Neuronal stem cell (in vitro differentiated cells): Measurements from ENCODE around the gene BCDIN3D.

Experiments used
- DNase-seq: peaks from one replicate; pipeline ENCODE4 v3.0.0-alpha.2; 2013; ENCODE audit warnings: low spot score
- H2AFZ ChIP-seq: one replicate; pipeline ENCODE4 v1.6.1; 2013; ENCODE audit warnings: mild to moderate bottlenecking, low read length, inconsistent platforms
- H2AK5ac ChIP-seq: 2 replicates; pipeline ENCODE4 v1.6.1; 2013; ENCODE audit warnings: low read depth, mild to moderate bottlenecking, inconsistent platforms, low read length, moderate library complexity, mixed read lengths
- H2BK120ac ChIP-seq: 2 replicates; pipeline ENCODE4 v1.6.1; 2013; ENCODE audit warnings: low read depth, mild to moderate bottlenecking, inconsistent platforms, low read length, moderate library complexity, mixed read lengths
- H2BK12ac ChIP-seq: one replicate; pipeline ENCODE4 v1.6.1; 2013; ENCODE audit warnings: low read length, inconsistent platforms
- H2BK15ac ChIP-seq: 2 replicates; pipeline ENCODE4 v1.6.1; 2013; ENCODE audit warnings: mild to moderate bottlenecking, low read length, inconsistent platforms, mixed read lengths
- H2BK5ac ChIP-seq: one replicate; pipeline ENCODE4 v1.6.1; 2013; ENCODE audit warnings: inconsistent platforms, mild to moderate bottlenecking, low read length, moderate library complexity
- H3K14ac ChIP-seq: one replicate; pipeline ENCODE4 v1.6.1; 2013; ENCODE audit warnings: low read length, inconsistent platforms
- H3K18ac ChIP-seq: 2 replicates; pipeline ENCODE4 v1.6.1; 2013; ENCODE audit warnings: low read length, inconsistent platforms
- H3K23ac ChIP-seq: 2 replicates; pipeline ENCODE4 v1.6.1; 2013; ENCODE audit warnings: low read depth, mild to moderate bottlenecking, mixed read lengths, low read length, inconsistent platforms; ENCODE audit not compliant: poor library complexity
- H3K27ac ChIP-seq: replicated peaks from 3 replicates; pipeline ENCODE4 v1.5.1; 2013; ENCODE audit warnings: low read length, inconsistent platforms
- H3K27me3 ChIP-seq, 3 experiments: 2 replicates each; pipeline ENCODE4 v1.6.1; 2013; ENCODE audit warnings: low read length in 3 of 3, mild to moderate bottlenecking in 2 of 3, inconsistent platforms in 1 of 3, low read depth in 1 of 3, mixed read lengths in 1 of 3, moderate library complexity in 1 of 3; ENCODE audit not compliant: control insufficient read depth in 3 of 3, insufficient read depth in 3 of 3
- H3K36me3 ChIP-seq, 2 donors: replicated peaks in 1 of 2; 2 replicates each; pipeline ENCODE4 v1.6.1; 2013; ENCODE audit warnings: low read length in 2 of 2; ENCODE audit not compliant: control insufficient read depth in 2 of 2, insufficient read depth in 2 of 2
- H3K4ac ChIP-seq: 2 replicates; pipeline ENCODE4 v1.6.1; 2013; ENCODE audit warnings: inconsistent platforms, mild to moderate bottlenecking, low read length, moderate library complexity
- H3K4me1 ChIP-seq, 2 donors: 1 replicate in 1 of 2; 2 replicates in 1 of 2; pipeline ENCODE4 v1.6.1; 2013; ENCODE audit warnings: low read length in 2 of 2, low read depth in 1 of 2; ENCODE audit not compliant: control insufficient read depth in 2 of 2, insufficient read depth in 1 of 2
- H3K4me2 ChIP-seq: one replicate; pipeline ENCODE4 v1.6.1; 2013; ENCODE audit warnings: mild to moderate bottlenecking, low read length, inconsistent platforms; ENCODE audit not compliant: insufficient read depth, poor library complexity, severe bottlenecking
- H3K4me3 ChIP-seq, 2 donors: 2 replicates each; pipeline ENCODE4 v1.5.1; 2013; ENCODE audit warnings: low read length in 2 of 2, mild to moderate bottlenecking in 2 of 2, inconsistent platforms in 1 of 2, moderate library complexity in 1 of 2
- H3K79me1 ChIP-seq: one replicate; pipeline ENCODE4 v1.6.1; 2013; ENCODE audit warnings: low read depth, mild to moderate bottlenecking, inconsistent platforms, low read length, moderate library complexity
- H3K9ac ChIP-seq: one replicate; pipeline ENCODE4 v1.6.1; 2013; ENCODE audit warnings: mild to moderate bottlenecking, low read depth, low read length, inconsistent platforms; ENCODE audit not compliant: poor library complexity
- H3K9me3 ChIP-seq, 2 donors: replicated peaks in 1 of 2; 2 replicates each; pipeline versions ENCODE3 to v1.6.1; 2013; ENCODE audit warnings: low read length in 2 of 2, mild to moderate bottlenecking in 2 of 2, inconsistent platforms in 1 of 2, low read depth in 1 of 2, mixed read lengths in 1 of 2, moderate library complexity in 1 of 2; ENCODE audit not compliant: control insufficient read depth in 2 of 2, insufficient read depth in 1 of 2
- H4K8ac ChIP-seq: one replicate; pipeline ENCODE4 v1.6.1; 2013; ENCODE audit warnings: low read depth, mild to moderate bottlenecking, inconsistent platforms, low read length, moderate library complexity
- H4K91ac ChIP-seq: one replicate; pipeline ENCODE4 v1.6.1; 2013; ENCODE audit warnings: low read length, low read depth, mild to moderate bottlenecking, inconsistent platforms; ENCODE audit not compliant: poor library complexity
- WGBS, 2 donors: extraction: QIAGEN DNeasy Blood & Tissue Kit; methylation state at CpG; one replicate each; pipeline ENCODE4 v1.1.7; 2013; ENCODE audit warnings: missing lambda C conversion rate in 2 of 2, mixed read lengths in 1 of 2; ENCODE audit not compliant: insufficient read length in 2 of 2, insufficient replicate concordance in 1 of 2; ENCODE audit errors: extremely low coverage in 2 of 2; 5-methylcytosine and 5-hydroxymethylcytosine counted together

The BCDIN3D gene

GRCh38 chr12:49800421-49801140 is 42.3 kb downstream of the BCDIN3D start:
- H3K4me3 ChIP-seq: no peak overlapping the region
- H3K9me3 ChIP-seq: no peaks in the 10 kb centered on the region
- no peak overlapping the region for H4K91ac ChIP-seq
- peaks cover 46 to 94% of the 10 kb centered on the region in 2 donors for H3K36me3 ChIP-seq
- H4K8ac ChIP-seq: no peak overlapping the region
- no peak overlapping the region for H2AFZ ChIP-seq
- H3K9ac ChIP-seq: no peak overlapping the region
- H2BK12ac ChIP-seq: no peak overlapping the region
- WGBS, 2 donors: no CpG with 5 or more reads among the region's 11 CpGs
- no peak overlapping the region for H2BK15ac ChIP-seq
- DNase-seq: no peak
- no peak overlapping the region for H3K4me2 ChIP-seq
- no peaks in the 10 kb centered on the region for H3K27me3 ChIP-seq
- no peak overlapping the region for H2AK5ac ChIP-seq
- H3K27ac ChIP-seq: no peak overlapping the region
- H3K18ac ChIP-seq: no peak overlapping the region
- H3K4ac ChIP-seq: no peak overlapping the region
- H3K23ac ChIP-seq: peak overlapping the region; percentile 73
- H3K79me1 ChIP-seq: no peaks in the 10 kb centered on the region
- no peak overlapping the region for H2BK120ac ChIP-seq
- no peak overlapping the region for H3K14ac ChIP-seq
- no peak overlapping the region for H2BK5ac ChIP-seq
- peaks cover 0 to 2% of the 10 kb centered on the region in 2 donors for H3K4me1 ChIP-seq

- WGBS, 2 donors: no CpG with 5 or more reads among the region's 2 CpGs
These were observed 44.0 kb downstream of the BCDIN3D start for GRCh38 chr12:49798934-49799333.

GRCh38 chr12:49798248-49798647 is 44.7 kb downstream of the BCDIN3D start:
- no peak for DNase-seq
- Histone ChIP-seq H3K23ac (no peak overlapping the region), H3K27me3 (no peaks in the 10 kb centered on the region), H4K8ac (no peak overlapping the region), H4K91ac (no peak overlapping the region), H2BK5ac (peak overlapping the region; percentile 43), H3K27ac (no peak overlapping the region), H3K4me1 (peaks cover 0 to 2% of the 10 kb centered on the region in 2 donors), H3K18ac (no peak overlapping the region), H3K4me2 (no peak overlapping the region), H2AK5ac (no peak overlapping the region), H3K14ac (no peak overlapping the region), H3K36me3 (peaks cover 33 to 93% of the 10 kb centered on the region in 2 donors), H3K4me3 (no peak overlapping the region), H2BK12ac (no peak overlapping the region), H2AFZ (no peak overlapping the region), H3K9me3 (no peaks in the 10 kb centered on the region), H3K9ac (no peak overlapping the region), H2BK15ac (no peak overlapping the region), H3K79me1 (no peaks in the 10 kb centered on the region), H2BK120ac (no peak overlapping the region), H3K4ac (no peak overlapping the region)
- no CpG with 5 or more reads among the region's 7 CpGs for WGBS, 2 donors

More at GRCh38 chr12:49798934-49799333, 44.0 kb downstream of the BCDIN3D start:
- Histone ChIP-seq H3K4me2 (no peak overlapping the region), H3K4me1 (peaks cover 0 to 2% of the 10 kb centered on the region in 2 donors), H2BK120ac (no peak overlapping the region), H3K14ac (no peak overlapping the region), H3K9ac (peak overlapping the region; percentile 64), H4K8ac (no peak overlapping the region), H2BK15ac (no peak overlapping the region), H2AK5ac (no peak overlapping the region), H3K9me3 (no peaks in the 10 kb centered on the region), H2BK12ac (no peak overlapping the region), H2AFZ (no peak overlapping the region), H3K4ac (no peak overlapping the region), H3K4me3 (no peak overlapping the region), H4K91ac (no peak overlapping the region), H3K23ac (no peak overlapping the region), H3K27ac (no peak overlapping the region), H3K36me3 (peaks cover 38 to 93% of the 10 kb centered on the region in 2 donors), H3K79me1 (no peaks in the 10 kb centered on the region), H3K18ac (no peak overlapping the region), H3K27me3 (no peaks in the 10 kb centered on the region), H2BK5ac (no peak overlapping the region)
- no peak for DNase-seq

GRCh38 chr12:49797449-49797776 is 45.5 kb downstream of the BCDIN3D start:
- Histone ChIP-seq H3K18ac (no peak overlapping the region), H2AK5ac (no peak overlapping the region), H3K4me1 (peaks cover 0 to 2% of the 10 kb centered on the region in 2 donors), H3K14ac (no peak overlapping the region), H3K4me2 (no peak overlapping the region), H3K4ac (no peak overlapping the region), H3K27ac (no peak overlapping the region), H3K9me3 (no peaks in the 10 kb centered on the region), H3K4me3 (no peak overlapping the region), H3K27me3 (no peaks in the 10 kb centered on the region), H2BK5ac (no peak overlapping the region), H2BK120ac (no peak overlapping the region), H3K79me1 (no peaks in the 10 kb centered on the region), H3K9ac (no peak overlapping the region), H3K36me3 (peaks cover 31 to 90% of the 10 kb centered on the region in 2 donors), H4K8ac (no peak overlapping the region), H2BK12ac (no peak overlapping the region), H3K23ac (no peak overlapping the region), H2BK15ac (no peak overlapping the region), H2AFZ (no peak overlapping the region), H4K91ac (no peak overlapping the region)
- no CpG with 5 or more reads among the region's 2 CpGs for WGBS, 2 donors
- no peak for DNase-seq
